Amygdala (tissue), 56 donors: ENCODE data around the gene TLE5.

Experiments used
- DNase-seq, 56 donors: peaks; one replicate each; lab custom pipeline; 2025; lab: John Stamatoyannopoulos, UW

The TLE5 gene, protein sequence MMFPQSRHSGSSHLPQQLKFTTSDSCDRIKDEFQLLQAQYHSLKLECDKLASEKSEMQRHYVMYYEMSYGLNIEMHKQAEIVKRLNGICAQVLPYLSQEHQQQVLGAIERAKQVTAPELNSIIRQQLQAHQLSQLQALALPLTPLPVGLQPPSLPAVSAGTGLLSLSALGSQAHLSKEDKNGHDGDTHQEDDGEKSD

DNA sequence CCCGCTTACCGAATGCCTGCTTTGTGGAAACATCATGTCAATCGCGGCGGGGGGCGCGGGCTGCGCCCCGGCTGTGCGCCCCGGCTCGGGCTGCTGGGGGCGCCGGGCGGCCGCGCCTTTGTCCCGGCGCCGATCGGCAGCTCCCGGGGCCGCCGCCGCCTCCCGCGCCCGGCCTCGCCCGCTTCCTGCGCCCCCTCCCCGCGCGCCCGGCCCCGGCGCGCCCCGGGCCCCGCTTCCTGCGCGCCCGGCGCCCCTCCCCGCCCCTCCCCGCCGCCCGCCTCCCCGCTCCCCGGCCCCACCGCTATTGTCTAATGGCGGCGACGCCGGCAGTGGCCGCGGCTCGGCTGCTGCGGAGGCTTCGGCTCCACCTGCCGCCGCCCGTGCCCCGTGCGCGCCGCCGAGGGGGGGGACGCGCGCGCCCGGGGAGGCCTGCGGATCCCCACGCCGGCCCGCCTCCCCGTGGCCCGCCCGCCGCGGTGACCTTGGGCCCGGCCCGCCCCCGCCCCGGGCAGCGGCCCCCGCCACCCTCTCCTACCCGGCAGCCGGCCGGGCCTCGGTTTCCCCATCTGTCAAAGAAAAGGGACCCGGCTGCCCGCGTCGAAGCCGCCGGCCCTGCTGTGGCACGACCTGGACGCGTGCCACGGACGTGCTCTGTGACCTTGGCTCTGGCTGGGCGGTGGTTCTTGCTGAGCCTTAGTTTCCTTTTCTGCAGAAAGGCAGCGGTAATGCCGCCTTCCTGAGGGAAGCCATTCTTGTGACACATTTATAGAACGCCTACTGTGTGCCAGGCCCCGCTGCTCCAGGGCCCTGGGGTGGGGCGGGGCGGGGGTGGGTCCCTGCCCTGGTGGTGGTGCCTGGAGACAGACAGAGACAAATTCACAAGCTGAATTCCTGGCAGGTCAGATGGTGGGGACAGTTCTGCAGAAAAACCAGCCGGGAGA is at the start of gene TLE5:
Gene TLE5, minus strand, starts transcription at position 331 of the 941 bp plus-strand sequence. Its CDS starts 295 bp downstream, at position 36.
- peak in 31 of 56 donors; percentile 5 to 68 (median 39) for DNase-seq

GRCh38 chr19:3111586-3112247 is 49.4 kb upstream of the TLE5 start:
- DNase-seq, result no peak

GRCh38 chr19:3110126-3110825 is 48.0 kb upstream of the TLE5 start:
- DNase-seq, result no peak

GRCh38 chr19:3109491-3109890 is 47.2 kb upstream of the TLE5 start:
- no peak for DNase-seq

- peak in 11 of 56 donors; percentile 8 to 41 (median 17) for DNase-seq
These were observed 46.5 kb upstream of the TLE5 start for GRCh38 chr19:3108775-3109174.

DNA sequence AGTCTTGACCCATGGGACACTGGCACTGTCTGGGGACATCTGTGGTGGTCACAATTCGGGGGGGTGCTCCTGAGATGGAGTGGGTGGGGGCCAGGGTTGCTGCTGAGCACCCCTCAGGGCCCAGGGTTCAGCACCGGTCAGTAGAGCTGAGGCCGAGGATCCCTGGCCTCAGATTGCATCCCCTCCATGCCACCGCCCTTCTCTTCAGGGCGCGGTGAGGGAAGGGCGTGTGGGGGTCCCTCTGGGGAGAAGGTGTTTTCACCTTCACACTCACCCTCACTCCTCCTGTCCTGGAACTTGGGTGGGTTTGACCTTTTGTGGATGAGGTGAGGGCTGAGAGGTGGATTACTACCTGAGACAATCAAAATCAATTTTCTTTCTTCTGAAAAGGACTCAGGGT is 45.4 kb upstream of the TLE5 start:
- no peak for DNase-seq

DNA sequence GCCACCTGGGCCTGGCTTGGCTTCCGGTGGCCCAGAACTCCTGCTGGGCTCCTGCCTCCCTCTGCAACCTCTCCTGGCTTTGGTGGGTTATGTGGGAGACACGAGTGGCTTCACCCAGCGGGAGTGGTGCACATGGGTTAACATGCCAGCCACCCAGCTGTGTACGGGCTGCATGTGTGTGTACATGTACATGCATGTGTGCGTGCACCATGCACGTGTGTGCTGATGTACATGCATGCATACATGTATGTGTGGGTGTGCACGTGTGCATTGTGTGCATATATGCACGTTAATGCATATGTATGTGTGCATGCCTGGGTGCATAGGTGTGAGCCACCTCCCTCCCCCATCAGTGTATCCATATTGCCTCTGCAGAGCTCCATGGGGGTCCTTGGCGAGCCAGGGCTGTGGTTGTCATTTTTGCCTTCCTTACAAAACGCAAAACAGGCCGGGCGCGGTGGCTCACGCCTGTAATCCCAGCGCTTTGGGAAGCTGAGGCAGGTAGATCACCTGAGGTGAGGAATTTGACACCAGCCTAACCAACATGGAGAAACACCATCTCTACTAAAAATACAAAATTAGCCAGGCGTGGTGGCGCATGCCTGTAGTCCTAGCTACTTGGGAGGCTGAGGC is 44.3 kb upstream of the TLE5 start:
- DNase-seq, result no peak

DNA sequence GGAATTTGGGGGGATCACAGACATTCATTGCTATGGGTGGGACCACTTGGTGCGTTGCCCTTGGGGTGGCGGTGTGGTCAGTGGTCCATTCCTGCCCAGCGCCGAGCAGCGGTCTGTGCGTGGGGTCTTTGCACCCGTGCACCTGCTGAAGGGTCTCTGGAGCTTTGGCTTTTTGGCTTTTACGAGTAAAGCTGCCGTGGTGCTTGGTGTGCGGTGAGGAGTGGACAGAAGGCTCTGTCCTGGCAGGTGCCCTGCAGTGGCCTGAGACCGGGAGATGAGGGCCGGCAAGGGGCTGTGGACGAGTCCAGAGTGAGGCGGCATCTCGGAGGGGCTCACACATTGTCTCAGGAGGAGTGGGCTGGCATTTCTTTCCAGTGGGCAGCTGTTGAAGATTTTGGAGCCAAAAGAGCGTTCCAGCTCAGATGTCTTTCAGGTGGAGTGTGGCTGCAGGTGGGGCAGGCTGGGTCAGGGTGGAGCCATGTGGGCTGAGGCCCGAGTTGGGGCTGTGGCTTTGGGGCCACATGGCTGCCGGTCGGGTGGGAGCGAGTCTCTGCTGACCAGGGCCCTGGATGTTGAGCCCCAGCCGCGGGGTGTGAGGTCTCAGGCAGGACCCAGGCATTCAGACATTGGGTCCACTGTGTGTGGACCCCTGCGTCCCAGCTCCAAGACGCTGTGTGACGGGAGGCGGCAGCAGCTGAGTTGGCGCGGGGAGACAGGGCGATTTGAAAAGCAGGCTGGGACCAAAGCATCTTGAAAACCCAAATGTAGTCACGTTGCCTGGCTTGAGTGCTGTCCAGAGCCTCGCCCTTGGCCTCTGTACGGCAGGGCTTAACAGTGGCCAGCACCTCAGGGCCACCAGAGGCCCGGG is 43.6 kb upstream of the TLE5 start:
- no peak for DNase-seq

DNA sequence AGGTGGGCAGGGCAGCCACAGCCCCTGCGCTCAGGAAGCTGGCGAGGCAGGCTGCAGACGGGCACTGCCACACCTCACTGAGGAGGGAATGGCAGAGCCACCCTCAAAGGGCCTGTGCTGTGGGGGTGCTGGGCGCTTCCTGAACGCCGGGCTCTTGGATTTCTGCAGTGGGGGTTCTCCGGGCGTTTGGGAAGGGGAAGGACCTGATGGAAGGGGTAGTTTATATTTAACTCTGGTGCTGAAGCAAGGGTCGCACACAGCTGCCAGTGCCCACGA is 42.4 kb upstream of the TLE5 start:
- no peak for DNase-seq

DNA sequence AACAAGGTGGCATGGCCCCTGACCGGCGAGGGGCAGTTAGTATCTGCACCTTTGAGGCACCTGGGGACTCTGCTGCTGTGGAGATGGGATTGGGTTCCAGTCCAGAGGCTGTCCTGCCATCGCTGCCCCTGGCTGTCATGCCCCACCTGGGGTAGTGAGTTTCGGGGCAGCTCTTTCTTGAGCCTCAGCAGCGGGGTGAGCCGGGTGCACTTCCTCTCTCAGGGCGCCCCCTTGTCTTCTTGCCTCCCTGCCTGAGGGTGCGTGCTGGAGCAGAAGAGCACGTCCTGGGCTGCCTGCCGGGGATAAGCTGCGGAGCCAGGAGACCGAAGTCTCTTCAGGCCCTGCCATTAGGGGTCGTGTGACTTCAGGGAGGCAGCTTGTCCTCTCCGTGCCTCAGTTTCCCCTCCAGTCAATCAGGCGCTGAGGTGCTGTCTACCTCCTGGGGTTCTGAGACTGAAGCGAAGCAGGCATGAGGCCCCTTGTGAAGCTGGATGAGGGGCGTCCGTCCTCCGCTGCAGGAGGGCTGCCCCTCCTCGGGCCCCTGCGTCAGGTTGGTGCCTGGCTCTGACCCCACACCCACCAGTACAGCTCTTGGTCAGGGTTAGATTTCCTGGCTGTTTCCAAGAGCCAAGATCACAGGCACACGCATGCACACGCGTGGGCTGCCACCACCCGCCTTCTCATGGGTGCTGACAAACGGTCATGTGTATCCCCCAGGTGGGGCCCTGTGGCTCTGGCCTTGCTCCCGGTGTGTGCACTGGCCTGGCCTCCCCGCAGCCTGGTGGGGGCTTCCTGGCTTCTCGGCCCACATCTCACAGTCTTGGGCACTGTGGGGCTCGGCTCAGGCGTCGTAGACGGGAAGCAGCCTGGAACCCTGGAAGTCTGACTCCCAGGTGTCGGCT is 40.2 kb upstream of the TLE5 start:
- no peak for DNase-seq

DNA sequence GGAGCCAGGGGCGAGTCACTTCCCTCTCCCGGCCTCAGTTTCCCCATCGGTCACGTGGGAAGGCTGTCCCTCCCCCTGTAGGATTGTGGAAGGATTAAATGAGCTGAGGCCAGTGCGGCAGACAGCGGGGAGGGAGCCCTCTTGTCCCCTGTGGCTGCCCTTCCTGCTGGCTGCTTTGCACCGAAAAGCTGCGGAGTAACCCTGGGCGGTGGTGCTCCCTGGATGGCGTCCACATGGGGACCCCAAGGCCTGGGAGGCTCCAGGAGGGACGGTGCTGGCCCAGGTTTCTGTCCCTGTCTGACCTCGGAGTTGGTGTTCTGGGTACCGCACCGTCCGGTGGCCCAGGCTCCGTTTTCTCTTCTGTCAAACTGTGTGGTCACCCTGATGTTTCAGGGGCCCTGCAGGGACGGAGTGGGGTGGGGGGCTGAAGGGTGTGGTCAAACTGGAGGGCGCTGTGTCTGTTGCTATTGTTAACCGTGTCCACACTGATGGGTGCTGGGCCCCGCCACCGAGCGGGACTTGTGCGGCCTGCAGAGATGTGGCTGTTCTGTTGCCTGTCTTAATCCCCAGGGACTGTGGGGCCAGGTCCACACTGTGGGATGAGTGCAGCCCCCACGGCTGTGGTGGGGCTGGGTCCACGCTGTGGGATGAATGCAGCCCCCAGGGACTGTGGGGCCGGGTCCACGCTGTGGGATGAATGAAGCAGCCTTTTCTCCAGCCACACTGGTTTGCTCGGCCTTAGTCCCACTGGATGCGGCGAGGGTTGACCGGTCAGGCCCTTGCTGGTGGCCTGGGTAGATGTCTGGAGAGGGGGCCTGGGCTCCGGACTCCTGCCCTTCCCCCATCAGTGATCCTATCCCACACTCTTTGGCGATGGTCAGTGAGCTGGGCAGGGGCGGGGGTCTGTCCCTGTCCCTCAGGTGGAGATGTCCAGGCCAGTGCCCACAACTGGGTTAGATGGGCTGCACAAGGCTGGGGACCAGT is 38.7 kb upstream of the TLE5 start:
- DNase-seq, result no peak

DNA sequence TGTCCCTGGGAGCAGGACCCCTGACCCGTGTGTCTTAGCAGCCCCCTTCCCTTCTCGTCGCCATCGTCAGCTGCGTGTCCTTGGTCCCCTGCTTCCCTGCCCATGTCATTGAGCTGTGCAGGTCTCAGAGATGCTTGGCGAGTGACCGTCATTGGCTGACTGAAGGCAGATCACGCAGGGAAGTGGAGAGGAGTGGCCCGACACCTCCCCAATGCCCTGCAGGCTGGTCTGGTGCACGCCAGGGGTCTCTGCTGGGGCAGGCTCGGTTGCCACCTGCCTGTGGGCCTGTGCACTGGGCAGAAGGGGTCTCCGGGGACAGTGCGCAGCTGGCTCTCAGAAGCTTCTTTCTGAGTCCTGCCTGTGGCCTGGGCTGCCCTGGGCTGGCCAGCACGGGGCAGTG is 38.0 kb upstream of the TLE5 start:
- no peak for DNase-seq

DNA sequence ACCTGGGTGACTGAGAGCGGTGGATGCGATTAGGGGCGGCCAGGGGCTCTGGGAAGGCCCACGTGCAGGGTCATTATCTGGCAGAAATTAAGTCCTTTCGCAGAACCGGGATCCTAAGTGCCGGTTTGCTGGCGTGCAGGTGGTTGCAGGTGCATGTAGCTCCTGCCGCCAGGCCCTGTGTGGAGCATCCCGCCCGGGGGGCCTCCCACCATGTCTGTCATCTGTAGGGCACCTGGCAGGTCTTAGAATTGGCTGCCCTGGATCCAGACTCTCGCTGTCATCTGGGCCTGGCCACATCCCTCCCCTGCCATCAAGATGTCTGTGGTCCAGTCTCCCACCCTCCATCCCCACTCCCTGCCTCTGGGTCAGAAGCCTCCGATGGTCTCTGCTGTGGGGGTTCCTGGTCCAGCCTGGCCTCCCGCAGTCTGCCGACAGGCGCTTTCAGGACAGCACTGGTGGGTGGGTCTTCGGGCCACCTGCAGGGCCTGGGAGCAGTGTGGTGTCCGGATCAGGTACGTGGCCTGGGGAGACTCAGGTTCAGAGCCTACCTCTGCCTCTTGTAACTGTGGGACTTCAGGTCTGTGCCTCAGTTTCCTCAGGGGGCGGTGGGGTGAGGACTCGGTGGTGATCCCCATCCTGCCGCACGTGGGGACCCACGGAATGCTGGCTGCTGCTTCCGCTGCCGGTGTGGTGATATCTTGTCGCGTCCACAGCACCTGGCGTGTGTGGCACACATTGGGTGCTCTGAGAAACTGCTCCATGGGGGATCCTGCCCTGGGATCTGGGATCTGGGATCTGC is 37.3 kb upstream of the TLE5 start:
- no peak for DNase-seq

GRCh38 chr19:3098515-3099346 is 36.4 kb upstream of the TLE5 start:
- peak in 2 of 56 donors; percentile 4 to 14 for DNase-seq

GRCh38 chr19:3098141-3098514 is 35.8 kb upstream of the TLE5 start:
- no peak for DNase-seq
